ENCODE measurements around the gene SYTL1. TPM values are rescaled to one million over a fixed set of nuclear protein-coding genes. Genes with fewer than 3 reads are reported as not detected.

Gene SYTL1
- total and polyA plus RNA-seq, 7 donors = 0.54 to 25.9 (median 2.4) TPM; not detected in 1

- TF ChIP-seq EP300 (IDR thresholded peaks at IDR 0.05) (no peak), POLR2A (IDR thresholded peaks at IDR 0.05) (no peak), POLR2AphosphoS5 (IDR thresholded peaks at IDR 0.05) (no peak), CTCF (IDR thresholded peaks at IDR 0.05) (no peak)
- peaks cover 5 to 86% (median 33%) of the 10 kb centered on the region in 4 donors for H3K36me3 ChIP-seq
- no peak overlapping the region for H3K27ac ChIP-seq
- 91 to 93% methylated on average over 3 of the region's 3 CpGs for WGBS, 2 donors
- H3K9me3 ChIP-seq = no peaks in the 10 kb centered on the region
- H3K4me1 ChIP-seq = peaks cover 0 to 21% (median 9%) of the 10 kb centered on the region in 4 donors
- intact Hi-C loops (cut with DNase I) = loop anchor here (10.0 kb wide), 1 partner anchor 63 kb away; the partner anchor contains the start of gene GPR3
- no peak overlapping the region for H3K4me3 ChIP-seq
- DNase-seq = no peak
- H3K27me3 ChIP-seq = no peaks in the 10 kb centered on the region
These were observed 10.4 kb upstream of the SYTL1 start for GRCh38 chr1:27331426-27331825.

GRCh38 chr1:27331922-27332321 lies 9.9 kb upstream of the SYTL1 start:
- intact Hi-C loops (cut with DNase I) = loop anchor here (10.0 kb wide), 1 partner anchor 63 kb away; the partner anchor contains the start of gene GPR3
- H3K27me3 ChIP-seq = no peaks in the 10 kb centered on the region
- DNase-seq = no peak
- no peak overlapping the region for H3K4me3 ChIP-seq
- no peaks in the 10 kb centered on the region for H3K9me3 ChIP-seq
- 90 to 91% methylated on average over 5 of the region's 5 CpGs for WGBS, 2 donors
- H3K27ac ChIP-seq = no peak overlapping the region
- peaks cover 0 to 16% (median 7%) of the 10 kb centered on the region in 4 donors for H3K4me1 ChIP-seq
- TF ChIP-seq EP300 (IDR thresholded peaks at IDR 0.05) (no peak), POLR2A (IDR thresholded peaks at IDR 0.05) (no peak), CTCF (IDR thresholded peaks at IDR 0.05) (no peak), POLR2AphosphoS5 (IDR thresholded peaks at IDR 0.05) (no peak)
- peaks cover 7 to 86% (median 36%) of the 10 kb centered on the region in 4 donors for H3K36me3 ChIP-seq

GRCh38 chr1:27332536-27333281 lies 9.1 kb upstream of the SYTL1 start:
- H3K4me1 ChIP-seq = peaks cover 0 to 11% (median 4%) of the 10 kb centered on the region in 4 donors
- H3K9me3 ChIP-seq = no peaks in the 10 kb centered on the region
- TF ChIP-seq CTCF (IDR thresholded peaks at IDR 0.05) (peak in 3 of 4 experiments; percentile 63 to 71 (median 67)), POLR2A (IDR thresholded peaks at IDR 0.05) (no peak), POLR2AphosphoS5 (IDR thresholded peaks at IDR 0.05) (no peak), EP300 (IDR thresholded peaks at IDR 0.05) (no peak)
- intact Hi-C loops (cut with DNase I) = loop anchor here (10.0 kb wide), 1 partner anchor 62 kb away; the partner anchor contains the start of gene GPR3
- no peaks in the 10 kb centered on the region for H3K27me3 ChIP-seq
- WGBS, 2 donors = 67 to 71% methylated on average over 11 of the region's 11 CpGs
- no peak overlapping the region for H3K4me3 ChIP-seq
- H3K36me3 ChIP-seq = peaks cover 7 to 83% (median 36%) of the 10 kb centered on the region in 4 donors
- no peak overlapping the region for H3K27ac ChIP-seq
- DNase-seq = peak; percentile 68

- intact Hi-C loops (cut with DNase I) = loop anchor here (10.0 kb wide), 1 partner anchor 61 kb away; the partner anchor contains the start of gene GPR3
- H3K4me3 ChIP-seq = no peak overlapping the region
- no peaks in the 10 kb centered on the region for H3K27me3 ChIP-seq
- DNase-seq = no peak
- H3K4me1 ChIP-seq = peaks cover 0 to under 1% (median 0%) of the 10 kb centered on the region in 4 donors
- peaks cover 7 to 86% (median 36%) of the 10 kb centered on the region in 4 donors for H3K36me3 ChIP-seq
- no peaks in the 10 kb centered on the region for H3K9me3 ChIP-seq
- 94% methylated on average over 17 of the region's 17 CpGs for WGBS, 2 donors
- H3K27ac ChIP-seq = no peak overlapping the region
- TF ChIP-seq EP300 (IDR thresholded peaks at IDR 0.05) (no peak), CTCF (IDR thresholded peaks at IDR 0.05) (no peak), POLR2AphosphoS5 (IDR thresholded peaks at IDR 0.05) (no peak), POLR2A (IDR thresholded peaks at IDR 0.05) (no peak)
These were observed 8.0 kb upstream of the SYTL1 start for GRCh38 chr1:27333717-27334279.
